Aortic smooth muscle cell (primary cell): Measurements from ENCODE around the gene GUCY2F. TPM values are rescaled to one million over a fixed set of nuclear protein-coding genes. Genes with fewer than 3 reads are reported as not detected.

ENCODE experiments used
- total RNA-seq: library from RNA; depleted of rRNA; stranded (reverse); fragments of >200 nt; gene quantifications from 2 replicates; pipeline ENCODE4 v1.2.3, GENCODE V29; 2014

Gene GUCY2F
- total RNA-seq = 0.06 and 0.13 TPM in 2 replicates

DNA sequence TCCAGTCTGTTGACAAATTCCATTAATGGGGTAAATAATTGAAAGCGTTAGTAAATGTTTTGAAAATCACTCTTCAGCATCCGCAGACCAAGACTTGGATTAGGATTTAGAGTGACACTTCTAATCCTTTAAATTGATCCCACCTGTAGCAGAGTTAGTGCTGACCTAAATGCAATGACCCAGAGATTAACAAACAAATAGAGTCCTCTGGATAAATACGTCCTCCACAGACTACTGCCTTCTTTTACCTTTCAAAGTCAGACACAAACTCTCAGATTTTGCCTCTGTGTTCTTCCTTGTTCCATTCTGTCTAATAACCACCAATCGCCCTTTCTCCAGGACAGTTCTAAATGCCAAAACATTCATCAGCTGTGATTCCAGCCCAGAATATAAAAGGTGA is at the start of gene GUCY2F:
Gene GUCY2F (minus strand): TSS at position 101 of the 400 bp plus-strand sequence. CDS start 6,150 bp downstream, outside the sequence.

Other genes with a start within 250 kb of the GUCY2F start
- gene NXT2, start 54.8 kb upstream of the GUCY2F start, total RNA-seq = 9.6 and 13.0 TPM in 2 replicates
- 0.25 and 0.40 TPM in 2 replicates for gene KCNE5, start 143.1 kb upstream of the GUCY2F start, total RNA-seq